HepG2 (cell line): ENCODE results near the gene MTRF1. TPM values are rescaled to one million over a fixed set of nuclear protein-coding genes. Genes with fewer than 3 reads are reported as not detected.

Experiments
- CBX2 ChIP-seq, 2 experiments: fragments of 200-600 bp in 1 of 2; sonication (generic); formaldehyde crosslinking in 1 of 2; IDR thresholded peaks; 2 replicates each; pipeline versions ENCODE4 v1.7.0 to v1.8.1; 2018 to 2022; ENCODE audit warnings: low read depth in 2 of 2, low read length in 1 of 2, mild to moderate bottlenecking in 1 of 2, missing genetic modification reagents in 1 of 2
- HES4 ChIP-seq: sonication (generic); formaldehyde crosslinking; IDR thresholded peaks from 2 replicates; pipeline ENCODE4 v1.9.0; 2021; ENCODE audit warnings: mild to moderate bottlenecking, missing genetic modification reagents, borderline replicate concordance
- KDM1A ChIP-seq: IDR thresholded peaks from 2 replicates; pipeline ENCODE4 v1.6.1; 2016; ENCODE audit warnings: missing compliant biosample characterization
- LCORL ChIP-seq, 2 experiments: fragments of 450-650 bp in 1 of 2; sonication (generic) in 1 of 2; formaldehyde crosslinking in 1 of 2; IDR thresholded peaks; 2 replicates each; pipeline versions ENCODE4 v1.5.0 to v1.6.1; 2017 to 2020; ENCODE audit warnings: antibody characterized with exemption in 1 of 2, missing genetic modification reagents in 1 of 2
- MTA1 ChIP-seq: sonication (generic); formaldehyde crosslinking; IDR thresholded peaks from 2 replicates; pipeline ENCODE4 v1.4.0; 2020; ENCODE audit warnings: missing genetic modification reagents, mild to moderate bottlenecking, borderline replicate concordance
- NONO ChIP-seq, 2 experiments: fragments of 450-650 bp in 1 of 2; sonication (generic) in 1 of 2; formaldehyde crosslinking in 1 of 2; IDR thresholded peaks in 1 of 2; conservative IDR thresholded peaks in 1 of 2; 2 replicates each; pipeline versions ENCODE4 v1.6.1 to v1.8.0; 2017 to 2022; ENCODE audit warnings: mild to moderate bottlenecking in 1 of 2, missing genetic modification reagents in 1 of 2, moderate library complexity in 1 of 2
- PLSCR1 ChIP-seq: sonication (generic); formaldehyde crosslinking; IDR thresholded peaks from 2 replicates; pipeline ENCODE4 v1.5.0; 2020; ENCODE audit warnings: missing genetic modification reagents, mild to moderate bottlenecking, borderline replicate concordance
- PRDM4 ChIP-seq: sonication (generic); formaldehyde crosslinking; IDR thresholded peaks from 2 replicates; pipeline ENCODE4 v1.9.0; 2021; ENCODE audit warnings: missing genetic modification reagents, borderline replicate concordance
- SNRNP70 ChIP-seq: fragments of 200-400 bp; formaldehyde crosslinking; IDR thresholded peaks from 2 replicates; pipeline ENCODE4 v1.6.1; 2017; ENCODE audit warnings: mild to moderate bottlenecking, low read depth, low read length, moderate library complexity
- SP2 ChIP-seq: sonication (generic); formaldehyde crosslinking; IDR thresholded peaks from 2 replicates; pipeline ENCODE4 v1.5.1; 2020; ENCODE audit warnings: mild to moderate bottlenecking, missing genetic modification reagents
- TBL1XR1 ChIP-seq: fragments of 150-350 bp; IDR thresholded peaks from 2 replicates; pipeline ENCODE4 v1.6.1; 2014; ENCODE audit warnings: borderline replicate concordance, low read length; ENCODE audit not compliant: partially characterized antibody
- U2AF1 ChIP-seq: fragments of 200-400 bp; formaldehyde crosslinking; optimal IDR thresholded peaks from 2 replicates; pipeline ENCODE3; 2017; ENCODE audit warnings: mild to moderate bottlenecking, low read depth, low read length
- ZFP36L1 ChIP-seq: sonication (generic); formaldehyde crosslinking; IDR thresholded peaks from 2 replicates; pipeline ENCODE4 v1.8.0; 2022; ENCODE audit warnings: mild to moderate bottlenecking, missing genetic modification reagents, moderate library complexity
- ZMYM4 ChIP-seq: sonication (generic); formaldehyde crosslinking; IDR thresholded peaks from 2 replicates; pipeline ENCODE4 v1.8.1; 2023; ENCODE audit warnings: mild to moderate bottlenecking, missing genetic modification reagents
- ZNF282 ChIP-seq: fragments of 450-650 bp; IDR thresholded peaks from 2 replicates; pipeline ENCODE4 v1.6.1; 2018; ENCODE audit not compliant: partially characterized antibody
- ZNF333 ChIP-seq: sonication (generic); formaldehyde crosslinking; IDR thresholded peaks from 2 replicates; pipeline ENCODE4 v1.4.0; 2020; ENCODE audit warnings: mild to moderate bottlenecking, missing genetic modification reagents, borderline replicate concordance
- ZNF367 ChIP-seq: sonication (generic); formaldehyde crosslinking; IDR thresholded peaks from 2 replicates; pipeline ENCODE4 v1.4.0; 2020; ENCODE audit warnings: missing genetic modification reagents, borderline replicate concordance
- ZNF460 ChIP-seq: sonication (generic); formaldehyde crosslinking; IDR thresholded peaks from 2 replicates; pipeline ENCODE4 v1.5.1; 2020; ENCODE audit warnings: missing genetic modification reagents, mild to moderate bottlenecking, borderline replicate concordance
- ZNF496 ChIP-seq: sonication (generic); formaldehyde crosslinking; IDR thresholded peaks from 2 replicates; pipeline ENCODE4 v1.8.1; 2023; ENCODE audit warnings: mild to moderate bottlenecking, moderate library complexity, missing genetic modification reagents; ENCODE audit not compliant: insufficient replicate concordance
- ZNF644 ChIP-seq: IDR thresholded peaks from 2 replicates; pipeline ENCODE4 v1.6.1; 2016; ENCODE audit warnings: low read depth
- ZNF660 ChIP-seq: sonication (generic); formaldehyde crosslinking; IDR thresholded peaks from 2 replicates; pipeline ENCODE4 v1.5.1; 2020; ENCODE audit warnings: mild to moderate bottlenecking, low read depth, missing genetic modification reagents, borderline replicate concordance
- ZNF740 ChIP-seq: sonication (generic); formaldehyde crosslinking; IDR thresholded peaks from 2 replicates; pipeline ENCODE4 v1.4.0; 2020; ENCODE audit warnings: missing genetic modification reagents
- polyA plus RNA-seq, 8 experiments: library from polyadenylated mRNA; depleted of rRNA in 3 of 8; stranded (reverse) in 7 of 8; unstranded in 1 of 8; fragments of >200 nt; fragmentation: Illumina TruSeq in 4 of 8; extraction: Trizol in 4 of 8; gene quantifications; 2 replicates each; pipeline versions ENCODE4 v1.2.1 to v1.2.3, GENCODE V29; 2011 to 2016; ENCODE audit warnings: low read depth in 4 of 8, missing spikeins in 1 of 8, mixed read lengths in 1 of 8; ENCODE audit not compliant: insufficient read depth in 1 of 8
- total RNA-seq, 5 experiments: library from RNA; depleted of rRNA; stranded (reverse); fragments of >200 nt; fragmentation: Illumina TruSeq; extraction: Trizol; gene quantifications; 2 replicates each; pipeline ENCODE4 v1.2.3, GENCODE V29; 2016; ENCODE audit warnings: low read depth in 1 of 5
- TF ChIP-seq, protein P1 (sequence below): sonication (generic); formaldehyde crosslinking; IDR thresholded peaks from 2 replicates; pipeline ENCODE4 v1.5.0; 2020; ENCODE audit warnings: missing genetic modification reagents

The MTRF1 gene
- total and polyA plus RNA-seq, 2 of the 13 experiments (the other 11 are each of a cell fraction or from before 2014, with no cell fraction given) = 21.6 to 27.2 TPM

- TF ChIP-seq, protein P1, sequence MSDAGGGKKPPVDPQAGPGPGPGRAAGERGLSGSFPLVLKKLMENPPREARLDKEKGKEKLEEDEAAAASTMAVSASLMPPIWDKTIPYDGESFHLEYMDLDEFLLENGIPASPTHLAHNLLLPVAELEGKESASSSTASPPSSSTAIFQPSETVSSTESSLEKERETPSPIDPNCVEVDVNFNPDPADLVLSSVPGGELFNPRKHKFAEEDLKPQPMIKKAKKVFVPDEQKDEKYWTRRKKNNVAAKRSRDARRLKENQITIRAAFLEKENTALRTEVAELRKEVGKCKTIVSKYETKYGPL (CRISPR knock-in tag) = peak; percentile 23; the same call in 1 of the 2 replicates
- TF ChIP-seq ZNF460 (no peak), ZNF660 (CRISPR knock-in tag) (no peak), SP2 (CRISPR knock-in tag) (no peak), PLSCR1 (CRISPR knock-in tag) (no peak), ZNF367 (CRISPR knock-in tag) (no peak), TBL1XR1 (no peak), U2AF1 (no peak), SNRNP70 (no peak), ZFP36L1 (CRISPR knock-in tag) (no peak), ZNF496 (CRISPR knock-in tag) (no peak), ZMYM4 (CRISPR knock-in tag) (peak; percentile 80; the same call in 1 of the 2 replicates), CBX2 (IDR thresholded peaks at IDR 0.05; ENCODE audit: low read depth, low read length) (no peak), CBX2 (CRISPR knock-in tag; IDR thresholded peaks at IDR 0.05; ENCODE audit: low read depth) (no peak), PRDM4 (CRISPR knock-in tag) (no peak), NONO (IDR thresholded peaks at IDR 0.05) (no peak), NONO (CRISPR knock-in tag; conservative IDR thresholded peaks at IDR 0.05) (peak; percentile 63), ZNF644 (CRISPR knock-in tag) (no peak), ZNF740 (peak; percentile 28; the same call in 1 of the 2 replicates), ZNF282 (no peak), LCORL (IDR thresholded peaks at IDR 0.05) (no peak), LCORL (CRISPR knock-in tag; IDR thresholded peaks at IDR 0.05) (peak; percentile 73), KDM1A (CRISPR knock-in tag) (no peak), ZNF333 (CRISPR knock-in tag) (peak; percentile 36; the same call in 1 of the 2 replicates), HES4 (CRISPR knock-in tag) (no peak; the same call in 1 of the 2 replicates), MTA1 (CRISPR knock-in tag) (no peak)
These were observed 47.6 kb upstream of the MTRF1 start, which contains the start of gene NAA16 (continued) for GRCh38 chr13:41310963-41311405.
